HG02938 (cell line): ENCODE data around the gene GLI3.

ENCODE experiments used
- ATAC-seq: cut with Tn5 transposase; IDR thresholded peaks from one replicate; pipeline ENCODE4 v1.9.1; 2021; ENCODE audit warnings: mild to moderate bottlenecking, moderate library complexity; ENCODE audit not compliant: unreplicated experiment

Gene GLI3

DNA sequence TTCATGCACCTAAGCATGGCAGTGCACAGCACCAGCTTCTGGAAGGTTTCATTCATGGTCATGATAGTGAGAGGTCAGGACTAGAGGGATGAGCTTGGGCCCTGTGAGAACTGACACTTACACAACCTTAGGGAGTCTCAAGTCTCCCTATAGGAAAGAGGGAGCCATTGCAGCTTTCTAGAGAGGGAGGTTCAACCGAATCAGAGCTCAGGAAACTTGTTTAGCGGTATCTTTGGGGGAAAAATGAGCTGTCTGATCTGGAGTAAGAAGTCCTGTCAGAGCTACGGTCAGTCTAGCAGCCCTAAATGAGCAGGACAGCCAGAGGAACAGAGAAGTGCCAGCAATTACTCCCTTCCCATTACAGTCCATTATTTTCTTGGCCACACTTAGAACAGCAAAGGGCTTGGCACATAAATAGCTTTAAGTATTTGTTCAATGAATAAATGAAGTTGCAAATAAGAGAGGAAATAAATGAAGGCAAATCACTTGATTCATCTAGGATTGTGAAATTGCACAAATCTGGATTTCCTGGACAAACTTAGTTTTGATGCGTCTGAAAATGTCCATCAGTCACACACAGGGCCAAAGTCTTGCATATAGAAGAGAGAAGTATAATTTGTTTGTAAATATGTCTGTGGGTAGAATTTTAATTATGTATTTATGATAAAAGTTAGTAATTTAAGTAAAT lies 262.0 kb downstream of the GLI3 start:
- no peak for ATAC-seq

DNA sequence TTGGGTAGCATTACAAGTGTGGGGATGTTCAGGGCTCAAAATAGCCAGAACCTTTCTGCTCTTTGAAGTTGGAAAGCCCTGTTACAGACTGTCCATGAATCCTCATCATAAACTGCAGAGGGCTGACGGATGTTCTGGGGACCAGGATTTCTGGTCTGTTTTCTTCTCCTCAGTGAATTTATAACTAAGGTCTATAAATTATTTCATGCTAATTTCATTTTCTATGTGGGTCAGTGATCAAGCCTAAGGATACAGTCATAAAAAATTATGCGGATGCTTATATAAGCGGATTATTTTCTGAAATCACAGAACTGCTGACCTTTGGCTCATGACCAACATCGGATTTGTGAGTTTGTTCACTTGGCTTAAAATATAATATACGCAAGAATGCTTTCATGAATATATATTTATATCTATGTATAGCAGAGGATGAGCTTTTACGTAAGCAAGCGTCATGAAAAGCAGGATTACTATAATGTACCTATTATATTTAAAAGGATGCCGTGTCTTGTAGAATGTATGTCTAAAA lies 263.7 kb downstream of the GLI3 start:
- no peak for ATAC-seq

DNA sequence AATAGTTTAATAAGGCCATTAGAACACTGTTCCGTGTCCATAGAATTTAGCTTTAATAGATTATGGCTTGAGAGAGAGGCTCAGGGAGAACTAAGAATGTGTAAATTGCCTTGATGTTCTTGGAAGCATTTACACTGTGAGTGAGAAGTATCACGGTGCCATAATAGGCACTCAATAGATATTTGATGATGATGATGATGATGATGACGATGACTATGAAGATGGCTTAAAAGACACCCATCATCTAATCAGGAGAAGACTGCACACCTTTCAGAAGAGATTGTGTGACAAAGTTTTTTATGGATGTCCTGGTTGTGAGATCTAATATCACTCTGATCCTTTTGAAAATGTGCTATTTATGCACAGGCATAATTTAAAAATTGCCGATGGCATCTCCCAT lies 264.2 kb downstream of the GLI3 start:
- no peak for ATAC-seq

DNA sequence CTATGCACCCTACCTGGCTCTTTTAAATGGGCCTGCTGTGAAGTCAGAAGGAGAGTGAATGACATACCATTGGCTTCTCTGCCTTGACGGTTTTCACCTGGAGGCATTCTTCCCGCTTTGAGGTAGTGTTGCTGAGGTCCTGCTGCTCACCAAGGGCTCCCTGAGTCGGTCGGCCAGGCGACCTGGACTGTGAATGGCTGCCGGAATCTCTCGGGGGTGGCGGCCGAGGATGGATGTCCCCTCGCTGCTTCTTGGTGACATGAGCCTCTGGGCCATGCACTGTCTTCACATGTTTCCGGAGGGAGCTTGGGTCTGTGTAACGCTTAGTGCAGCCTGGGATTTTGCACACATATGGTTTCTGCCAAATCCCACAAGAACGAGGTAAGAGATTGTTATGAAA lies 264.7 kb downstream of the GLI3 start:
- no peak for ATAC-seq

DNA sequence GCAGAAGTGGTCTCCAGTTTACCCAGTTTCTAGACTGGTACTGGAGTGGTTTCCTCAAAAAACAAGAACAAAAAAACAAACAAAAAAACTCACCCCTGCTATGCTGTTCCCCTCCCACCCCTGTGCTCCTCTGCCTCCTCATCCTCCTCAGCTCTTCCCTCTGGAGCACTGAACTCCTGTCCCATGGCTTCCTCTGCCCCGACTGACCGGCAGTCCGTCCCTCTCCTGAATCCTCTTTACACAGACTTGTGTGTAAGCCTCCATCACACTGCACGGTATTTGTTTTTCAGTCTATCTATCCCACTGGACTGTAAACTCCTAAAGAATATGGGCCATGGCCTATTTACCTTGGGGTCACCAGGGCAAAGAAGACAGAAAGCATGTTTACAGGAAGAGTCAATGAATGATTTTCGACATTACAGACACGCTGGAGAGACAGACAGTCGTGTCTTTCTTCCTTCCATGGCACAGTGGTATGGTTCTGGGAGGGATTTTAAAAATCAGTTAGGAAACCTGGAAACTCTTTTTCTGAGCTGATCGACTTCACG lies 265.3 kb downstream of the GLI3 start:
- ATAC-seq: no peak

DNA sequence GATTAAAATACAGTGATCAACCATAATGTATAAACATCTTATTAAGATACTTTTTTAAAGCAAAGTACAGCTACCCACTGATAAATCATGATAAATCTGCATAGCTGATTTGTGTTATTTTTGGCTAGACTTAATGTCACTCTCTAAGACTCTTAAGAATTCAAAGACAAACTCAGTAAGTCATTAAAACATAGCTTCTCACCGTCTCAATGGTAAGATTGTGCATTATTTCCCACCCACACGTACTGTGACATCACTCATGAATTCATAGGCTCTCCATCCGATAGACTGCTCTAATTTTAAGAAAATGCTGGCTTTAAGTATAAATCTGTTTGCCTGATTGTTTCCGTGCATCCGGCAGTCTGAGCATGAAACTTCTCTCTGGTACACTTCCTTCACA lies 266.1 kb downstream of the GLI3 start:
- no peak for ATAC-seq

DNA sequence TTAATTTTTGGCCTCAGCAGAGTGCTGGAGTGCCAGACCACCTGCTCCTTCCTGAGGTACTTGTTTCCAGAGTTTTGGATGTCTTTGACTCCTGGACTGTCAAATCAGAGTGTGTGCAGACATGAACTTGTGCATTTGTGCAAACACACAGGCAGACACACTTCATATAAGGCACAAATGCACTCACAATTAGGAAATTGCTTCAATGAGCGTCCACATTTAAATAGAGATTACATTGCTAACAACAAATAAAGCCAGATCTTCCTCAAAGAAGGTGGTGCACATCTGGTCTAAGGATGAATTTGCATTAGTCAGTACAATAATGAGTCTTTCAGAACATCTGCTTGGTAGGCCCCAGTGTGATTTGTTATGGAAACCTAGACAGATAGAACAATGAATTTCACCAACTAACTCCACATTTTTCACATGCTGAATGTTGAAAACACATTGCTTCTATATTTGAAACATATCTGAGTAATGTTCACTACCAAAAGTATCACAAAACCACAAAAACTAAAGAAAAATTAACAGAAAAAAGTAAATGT lies 267.4 kb downstream of the GLI3 start:
- ATAC-seq: peak; percentile 51

DNA sequence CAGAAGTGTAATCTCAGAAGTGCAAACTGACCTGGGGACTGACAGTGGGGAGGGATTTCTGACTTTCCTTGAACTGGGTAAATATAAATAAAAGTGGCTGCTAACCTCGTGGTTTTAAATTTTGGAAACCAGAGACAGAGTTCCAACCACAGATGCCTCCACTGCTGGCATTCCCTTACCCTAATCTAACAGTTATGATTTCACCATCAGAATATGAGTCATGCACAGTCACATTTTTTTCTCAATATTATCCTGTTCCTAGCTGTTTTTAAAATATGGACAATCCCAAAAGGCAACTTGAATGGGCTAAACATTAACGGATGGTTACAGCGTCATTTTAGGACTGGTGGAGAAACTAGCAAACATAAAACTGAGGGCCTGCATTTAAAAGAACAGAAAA lies 269.9 kb downstream of the GLI3 start:
- no peak for ATAC-seq

DNA sequence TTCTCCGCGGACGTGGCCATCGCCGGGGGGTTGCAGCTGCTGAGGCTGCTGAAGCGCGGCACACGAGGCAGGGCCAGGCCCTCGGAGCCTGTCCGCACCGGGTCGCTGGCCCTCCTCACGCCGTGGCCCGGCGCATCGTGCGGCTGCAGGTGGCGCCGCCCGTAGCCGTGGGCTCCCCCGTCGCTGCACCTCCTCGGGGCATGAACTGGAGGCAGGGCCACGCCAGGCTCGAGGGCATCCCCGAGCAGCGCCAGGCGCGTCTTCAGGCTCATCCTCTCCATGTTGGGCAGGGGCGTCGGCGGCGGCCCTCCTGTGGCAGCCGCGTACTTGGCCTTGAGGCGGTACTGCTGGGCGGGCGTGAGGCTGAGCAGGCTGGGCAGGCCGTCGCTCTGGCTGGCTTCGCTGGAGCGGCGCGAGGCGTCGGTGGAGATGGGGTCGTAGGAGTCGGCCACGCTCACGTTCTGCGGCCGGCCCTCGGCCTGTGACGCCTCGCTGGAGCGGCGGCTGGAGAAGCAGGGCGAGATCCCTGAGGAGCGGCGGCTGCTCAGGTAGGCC lies 271.0 kb downstream of the GLI3 start:
- ATAC-seq: no peak

DNA sequence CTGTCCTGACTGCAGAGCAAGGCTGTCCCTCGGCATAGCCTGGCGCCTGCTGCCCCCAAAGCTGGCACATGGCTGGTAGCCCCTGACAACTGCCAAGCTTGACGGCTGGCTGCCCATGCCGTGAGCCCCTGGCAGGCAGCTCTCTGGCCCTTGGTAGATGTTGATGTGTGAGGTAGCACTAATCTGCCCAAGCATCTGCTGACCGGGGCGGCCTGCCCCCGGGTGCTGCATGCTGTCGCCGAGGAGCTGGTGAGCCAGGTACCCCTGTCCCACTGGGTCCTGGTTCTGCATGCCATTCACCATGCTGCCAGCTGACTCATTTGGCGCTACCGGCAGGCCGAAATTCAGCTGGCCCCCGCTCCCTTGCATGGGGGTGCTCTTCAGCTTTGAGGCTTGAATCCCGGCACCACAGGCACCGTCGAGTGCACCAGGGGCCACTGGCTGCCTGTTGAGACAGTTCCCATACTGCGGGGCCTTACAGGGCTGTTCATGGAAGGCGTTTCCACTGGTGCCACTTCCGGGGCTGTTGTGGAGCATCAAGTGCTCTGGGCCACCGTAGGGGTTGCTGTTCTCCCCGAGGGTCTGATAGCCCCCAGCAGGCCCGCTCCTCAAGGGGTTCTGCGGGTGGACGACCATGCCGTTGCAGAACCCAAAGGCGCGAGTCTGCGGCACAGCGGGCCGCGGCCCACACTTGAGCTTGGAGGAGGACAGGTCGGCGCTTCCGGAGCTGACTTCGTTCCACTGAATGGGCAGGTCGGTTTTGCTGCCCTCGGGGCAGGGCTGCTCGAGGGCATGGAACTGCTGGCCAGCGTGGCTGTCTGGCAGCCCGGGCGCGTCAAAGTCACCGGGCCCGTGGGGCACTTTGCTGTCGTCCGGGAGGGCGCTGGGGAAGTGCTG lies 271.9 kb downstream of the GLI3 start:
- no peak for ATAC-seq

DNA sequence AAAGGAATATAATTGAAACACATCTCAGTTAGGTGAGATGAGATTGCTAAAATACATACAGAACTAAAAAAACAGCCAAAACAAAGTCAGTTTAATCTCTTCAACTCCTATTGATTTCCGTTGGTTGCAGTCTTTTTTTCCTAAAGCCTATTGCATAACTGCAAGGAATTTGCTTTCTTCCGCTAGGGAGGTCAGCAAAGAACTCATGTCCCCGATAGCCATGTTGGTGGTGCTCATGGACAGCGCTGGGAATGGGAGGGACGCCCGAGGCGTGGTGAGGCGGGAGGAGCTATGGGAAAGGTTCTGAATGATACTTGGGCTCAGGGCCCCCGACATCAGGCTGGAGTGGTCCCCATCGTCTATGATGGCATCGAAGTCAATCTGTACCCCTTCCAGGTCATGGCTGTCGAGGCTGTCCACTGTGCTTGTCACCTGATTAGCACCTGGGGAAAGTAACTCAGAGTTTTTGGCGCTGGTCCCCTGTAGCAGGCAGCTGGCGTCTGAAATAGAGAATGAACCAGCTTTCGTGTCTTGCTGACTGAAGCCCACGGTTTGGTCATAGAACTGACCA lies 272.7 kb downstream of the GLI3 start:
- ATAC-seq: no peak

DNA sequence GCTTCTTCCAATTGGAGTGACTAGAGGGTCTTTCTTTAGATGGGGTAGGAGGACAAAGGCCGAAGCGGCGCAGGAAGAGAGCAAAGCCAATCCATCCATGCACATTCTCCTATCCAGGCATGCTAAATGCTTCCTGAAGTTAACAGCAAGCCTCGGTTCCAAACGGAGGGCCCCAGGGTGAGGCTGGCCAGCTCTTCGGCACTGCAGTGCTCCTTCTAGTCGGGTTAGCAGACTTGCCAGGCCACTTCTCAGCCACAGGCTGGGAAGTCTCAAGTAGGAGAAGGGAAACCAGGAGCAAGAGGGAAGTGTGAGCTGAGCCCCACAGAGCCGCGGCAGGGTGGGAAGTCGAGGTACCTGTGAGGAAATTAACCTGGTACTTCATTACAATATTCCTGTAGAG lies 280.3 kb downstream of the GLI3 start:
- ATAC-seq: no peak

DNA sequence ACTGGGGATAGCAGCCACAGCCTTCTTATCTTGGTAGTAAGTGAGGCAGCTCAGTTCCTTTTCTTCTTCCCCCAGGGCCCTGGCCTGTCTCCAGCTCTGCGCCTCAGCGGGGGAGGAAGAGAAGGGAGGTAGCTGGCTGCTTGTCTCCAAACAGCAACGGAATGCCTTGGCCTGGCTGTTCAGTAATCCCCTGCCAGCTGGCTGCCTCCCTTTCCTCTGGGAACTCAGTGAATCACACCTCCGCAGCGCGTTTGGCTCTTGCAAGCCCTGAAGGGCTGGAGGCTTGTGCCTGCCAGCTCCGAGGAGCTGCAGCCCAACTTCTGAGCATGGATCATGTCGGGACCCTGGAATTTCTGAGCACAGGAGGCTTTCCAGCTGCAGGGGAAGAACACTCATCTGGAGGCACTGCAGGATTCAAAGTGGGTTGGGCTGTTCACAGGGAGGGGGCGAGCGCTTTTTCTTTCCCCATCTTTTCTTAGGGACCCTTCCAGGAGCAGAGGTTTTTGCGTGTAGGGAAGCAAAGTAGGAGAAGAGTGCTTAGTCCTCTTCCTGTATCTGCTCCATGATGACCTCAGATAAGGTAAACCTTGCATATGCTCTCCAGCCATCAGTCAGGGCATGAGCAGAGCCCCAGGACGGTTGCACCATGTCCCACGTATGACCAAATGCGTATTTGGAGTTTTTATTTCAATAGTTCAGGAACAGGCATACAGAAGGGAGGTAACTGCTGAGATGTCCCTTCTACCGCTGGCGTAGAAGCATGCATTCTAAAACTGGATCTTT lies 280.9 kb downstream of the GLI3 start:
- ATAC-seq: no peak

DNA sequence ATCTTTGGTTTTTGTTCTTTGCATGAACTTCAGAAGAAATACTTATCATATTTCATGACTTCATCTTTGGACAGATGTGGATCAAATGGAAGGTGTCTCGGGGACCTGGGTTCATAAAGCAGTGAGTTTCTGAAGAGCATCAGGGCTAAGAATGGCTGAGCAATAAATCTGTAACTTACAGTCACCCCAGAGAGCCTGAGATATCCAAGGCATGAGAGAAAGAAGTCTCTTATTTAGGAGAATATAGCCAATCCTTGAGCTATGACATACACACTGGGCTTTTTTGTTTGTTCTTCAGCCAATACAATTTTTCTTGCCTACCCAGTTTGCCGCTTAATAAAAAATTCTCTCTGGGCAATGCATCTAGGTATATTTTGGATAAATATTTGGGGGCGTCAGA lies 281.6 kb downstream of the GLI3 start:
- ATAC-seq: no peak

DNA sequence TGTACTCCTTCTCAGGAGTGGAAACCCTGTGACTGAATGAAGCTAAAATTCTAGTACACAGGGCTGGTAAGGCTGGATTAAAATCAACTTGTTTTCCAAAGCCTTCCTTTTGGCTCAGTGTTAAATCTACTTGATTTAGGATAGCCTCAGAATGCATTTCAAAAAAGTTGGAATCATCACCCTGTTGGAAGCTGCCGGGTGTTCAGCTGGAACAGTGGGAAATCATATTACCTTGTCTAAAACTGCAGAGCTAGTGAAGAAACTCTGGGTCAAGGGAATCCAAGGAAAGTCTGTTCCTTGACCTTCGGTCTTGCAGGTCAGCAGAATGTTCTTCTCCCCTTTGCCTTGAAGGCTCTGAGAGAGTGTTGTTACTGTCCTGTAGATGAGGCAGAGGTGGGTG lies 282.0 kb downstream of the GLI3 start:
- ATAC-seq: no peak

DNA sequence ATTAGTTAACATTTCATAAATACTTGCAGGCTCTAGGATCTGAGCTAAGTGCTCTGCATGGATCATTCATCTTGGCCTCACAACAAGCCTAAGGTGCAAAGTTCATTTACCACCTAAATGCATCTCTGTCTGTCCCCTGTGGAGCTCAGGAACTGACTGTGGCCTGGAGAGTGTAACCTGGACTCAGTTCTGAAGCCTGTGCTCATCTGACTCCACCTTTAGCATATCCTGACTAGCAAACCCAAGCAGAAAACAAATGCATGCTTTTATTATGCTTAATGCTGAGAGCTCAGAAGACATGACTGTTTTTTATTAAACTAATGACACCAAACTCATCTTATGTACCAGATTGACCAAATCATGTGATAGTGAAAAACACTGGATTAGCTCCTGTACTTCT lies 288.5 kb downstream of the GLI3 start:
- no peak for ATAC-seq

DNA sequence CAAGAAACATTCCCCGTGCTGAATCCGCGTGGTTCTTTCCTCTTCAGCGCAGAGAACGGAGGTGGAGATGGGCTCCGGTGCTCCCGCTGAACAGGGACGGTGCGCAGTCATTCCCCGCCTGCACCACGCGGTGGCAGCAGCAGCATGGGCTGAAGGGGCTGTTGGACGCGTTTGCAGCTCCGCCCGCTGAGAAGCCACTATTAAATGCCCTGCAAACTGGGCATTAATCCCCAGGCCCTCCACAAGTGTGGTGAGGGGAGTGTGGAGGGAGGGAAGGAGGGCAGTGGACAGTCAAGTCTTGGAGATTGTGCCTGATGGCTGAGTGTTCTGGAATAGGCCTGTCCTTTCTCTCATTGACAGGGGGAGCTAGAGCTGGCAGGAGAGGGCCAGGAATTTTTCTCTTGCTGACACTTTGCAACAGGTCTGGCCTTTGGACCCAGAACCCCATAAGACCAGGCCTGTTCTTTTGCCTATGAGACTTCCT lies 293.9 kb downstream of the GLI3 start:
- ATAC-seq: peak; percentile 83

DNA sequence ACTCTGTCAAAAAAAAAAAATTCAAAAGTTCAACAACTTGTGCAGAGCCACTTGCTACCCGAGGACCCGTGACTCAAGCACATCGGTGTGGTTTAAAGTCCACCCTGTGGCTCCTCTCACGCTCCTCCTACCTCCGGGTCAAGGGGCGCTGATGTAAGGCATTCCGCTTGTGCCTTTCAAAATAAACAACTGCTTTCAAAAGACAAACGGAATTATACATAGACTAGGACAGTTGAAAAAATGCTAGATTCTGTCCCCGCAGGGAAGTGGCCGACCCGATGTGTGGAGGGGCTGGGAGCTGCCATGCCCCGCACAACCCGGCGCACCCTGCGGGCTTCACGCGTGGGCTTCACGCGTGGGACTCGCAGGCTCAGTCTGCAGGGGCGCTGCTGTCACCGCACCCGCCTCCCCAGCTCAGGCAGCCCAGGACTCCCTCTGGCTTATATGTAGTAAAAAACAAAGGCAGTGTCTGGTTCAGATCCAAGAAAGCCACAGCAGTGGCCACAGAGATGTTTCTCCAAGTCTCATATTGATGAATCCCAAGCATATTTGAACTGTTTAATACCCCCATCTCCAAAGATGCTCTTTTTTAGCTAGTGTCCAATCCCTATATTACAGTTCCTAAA lies 294.4 kb downstream of the GLI3 start:
- ATAC-seq: peak; percentile 13

DNA sequence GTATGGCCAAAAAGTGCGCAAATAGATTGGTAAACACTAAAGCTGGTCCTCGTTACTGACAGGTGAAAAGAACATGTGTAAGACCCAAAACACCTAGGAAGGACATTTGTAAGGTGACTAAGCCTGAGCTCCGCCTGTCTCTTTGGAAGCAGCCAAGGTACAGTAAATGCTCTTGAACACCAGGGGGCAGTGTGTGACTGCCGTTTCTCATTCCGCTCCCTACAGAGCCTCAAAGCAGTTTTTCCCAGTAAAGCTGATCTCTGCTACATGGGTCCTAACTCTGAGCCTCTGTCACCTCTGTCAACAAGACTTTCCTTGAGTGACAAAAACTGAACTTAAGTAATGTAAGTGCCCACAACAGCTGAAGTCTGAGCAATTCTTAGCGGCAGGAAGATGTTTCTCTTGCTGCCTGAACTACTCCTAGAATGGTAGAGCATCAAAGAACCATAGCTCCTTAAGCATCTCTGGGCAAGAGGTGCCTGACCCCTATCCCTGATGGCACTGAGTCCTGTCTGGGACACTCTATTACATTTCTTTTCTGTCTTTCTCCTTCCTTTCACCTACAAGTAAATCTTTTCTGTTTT lies 296.2 kb downstream of the GLI3 start:
- peak; percentile 80 for ATAC-seq
